ENCODE measurements around the gene SLC9A2.
A peak's percentile ranks its signal among the peaks of the same experiment; 100 is the strongest.

The SLC9A2 gene

GRCh38 chr2:102635317-102635716 is 16.0 kb downstream of the SLC9A2 start:
- no peak overlapping the region for H3K4me3 ChIP-seq (replicated peaks; ENCODE audit: low read depth, low read length)
- H3K36me3 ChIP-seq (ENCODE audit: control insufficient read depth, insufficient read depth, low read length), result no peaks in the 10 kb centered on the region
- H3K27me3 ChIP-seq (replicated peaks; ENCODE audit: control insufficient read depth, insufficient read depth, low read length), result no peaks in the 10 kb centered on the region
- no peak for TF ChIP-seq CTCF (IDR thresholded peaks at IDR 0.05; ENCODE audit: insufficient read depth, low read length, poor library complexity, severe bottlenecking)
- DNase-seq (ENCODE audit: extremely low read depth, insufficient read length), result no peak

GRCh38 chr2:102636283-102636907 is 17.0 kb downstream of the SLC9A2 start:
- Histone ChIP-seq H3K4me3 (replicated peaks; ENCODE audit: low read depth, low read length) (no peak overlapping the region), H3K27me3 (replicated peaks; ENCODE audit: control insufficient read depth, insufficient read depth, low read length) (no peaks in the 10 kb centered on the region), H3K36me3 (ENCODE audit: control insufficient read depth, insufficient read depth, low read length) (no peaks in the 10 kb centered on the region)
- no peak for TF ChIP-seq CTCF (IDR thresholded peaks at IDR 0.05; ENCODE audit: insufficient read depth, low read length, poor library complexity, severe bottlenecking)
- no peak for DNase-seq (ENCODE audit: extremely low read depth, insufficient read length)

GRCh38 chr2:102637358-102637757 is 18.0 kb downstream of the SLC9A2 start:
- Histone ChIP-seq H3K27me3 (replicated peaks; ENCODE audit: control insufficient read depth, insufficient read depth, low read length) (no peaks in the 10 kb centered on the region), H3K4me3 (replicated peaks; ENCODE audit: low read depth, low read length) (no peak overlapping the region), H3K36me3 (ENCODE audit: control insufficient read depth, insufficient read depth, low read length) (no peaks in the 10 kb centered on the region)
- no peak for DNase-seq (ENCODE audit: extremely low read depth, insufficient read length)
- TF ChIP-seq CTCF (IDR thresholded peaks at IDR 0.05; ENCODE audit: insufficient read depth, low read length, poor library complexity, severe bottlenecking), result no peak

- Histone ChIP-seq H3K36me3 (ENCODE audit: control insufficient read depth, insufficient read depth, low read length) (no peaks in the 10 kb centered on the region), H3K27me3 (replicated peaks; ENCODE audit: control insufficient read depth, insufficient read depth, low read length) (no peaks in the 10 kb centered on the region; the same call in 1 of the 2 replicates), H3K4me3 (replicated peaks; ENCODE audit: low read depth, low read length) (no peak overlapping the region)
- TF ChIP-seq CTCF (IDR thresholded peaks at IDR 0.05; ENCODE audit: insufficient read depth, low read length, poor library complexity, severe bottlenecking), result no peak
- DNase-seq (ENCODE audit: extremely low read depth, insufficient read length), result no peak
Measured at GRCh38 chr2:102639429-102639828, 20.1 kb downstream of the SLC9A2 start.

- H3K27me3 ChIP-seq (replicated peaks; ENCODE audit: control insufficient read depth, insufficient read depth, low read length), result no peaks in the 10 kb centered on the region
- no peak for TF ChIP-seq CTCF (IDR thresholded peaks at IDR 0.05; ENCODE audit: insufficient read depth, low read length, poor library complexity, severe bottlenecking)
- H3K36me3 ChIP-seq (ENCODE audit: control insufficient read depth, insufficient read depth, low read length), result no peaks in the 10 kb centered on the region
- no peak overlapping the region for H3K4me3 ChIP-seq (replicated peaks; ENCODE audit: low read depth, low read length)
- DNase-seq (ENCODE audit: extremely low read depth, insufficient read length), result no peak
Measured at GRCh38 chr2:102652126-102652525, 32.8 kb downstream of the SLC9A2 start.

- no peak for TF ChIP-seq CTCF (IDR thresholded peaks at IDR 0.05; ENCODE audit: insufficient read depth, low read length, poor library complexity, severe bottlenecking)
- Histone ChIP-seq H3K4me3 (replicated peaks; ENCODE audit: low read depth, low read length) (no peak overlapping the region), H3K27me3 (replicated peaks; ENCODE audit: control insufficient read depth, insufficient read depth, low read length) (no peaks in the 10 kb centered on the region), H3K36me3 (ENCODE audit: control insufficient read depth, insufficient read depth, low read length) (no peaks in the 10 kb centered on the region)
- DNase-seq (ENCODE audit: extremely low read depth, insufficient read length), result peak; percentile 32
Measured at GRCh38 chr2:102657770-102658169, 38.4 kb downstream of the SLC9A2 start.

Data from GM06990 (cell line).